Parathyroid adenoma (tissue), 2 donors: ENCODE measurements around the gene CDH20.

ENCODE experiments used
- H2AFZ ChIP-seq: fragments of 300-600 bp; sonication (generic); one replicate; pipeline ENCODE4 v1.7.0; 2017; ENCODE audit warnings: antibody characterized with exemption, mild to moderate bottlenecking
- H3K27ac ChIP-seq: fragments of 300-600 bp; sonication (generic); one replicate; pipeline ENCODE4 v1.7.0; 2017
- H3K27me3 ChIP-seq: fragments of 300-600 bp; sonication (generic); one replicate; pipeline ENCODE4 v1.7.0; 2017; ENCODE audit warnings: low read length; ENCODE audit not compliant: control insufficient read depth, insufficient read depth
- H3K36me3 ChIP-seq: fragments of 300-600 bp; sonication (generic); one replicate; pipeline ENCODE4 v1.7.0; 2017; ENCODE audit warnings: low read length; ENCODE audit not compliant: control insufficient read depth, insufficient read depth
- H3K4me1 ChIP-seq: fragments of 300-600 bp; sonication (generic); one replicate; pipeline ENCODE4 v1.7.0; 2017; ENCODE audit warnings: control low read depth
- H3K4me2 ChIP-seq: fragments of 300-600 bp; sonication (generic); one replicate; pipeline ENCODE4 v1.7.0; 2017; ENCODE audit warnings: low read length
- H3K4me3 ChIP-seq: fragments of 300-600 bp; sonication (generic); one replicate; pipeline ENCODE4 v1.7.0; 2017; ENCODE audit warnings: low read depth, low read length
- H3K79me2 ChIP-seq: fragments of 300-600 bp; sonication (generic); one replicate; pipeline ENCODE4 v1.7.0; 2017; ENCODE audit warnings: control low read depth
- H3K9ac ChIP-seq: fragments of 300-600 bp; sonication (generic); one replicate; pipeline ENCODE4 v1.7.0; 2017; ENCODE audit warnings: mild to moderate bottlenecking
- H3K9me3 ChIP-seq: fragments of 300-600 bp; sonication (generic); one replicate; pipeline ENCODE4 v1.7.0; 2017; ENCODE audit warnings: low read length; ENCODE audit not compliant: control insufficient read depth
- TF ChIP-seq, protein P1 (sequence below): fragments of 300-600 bp; sonication (generic); IDR thresholded peaks from one replicate; pipeline ENCODE4 v1.7.0; 2017; ENCODE audit warnings: antibody characterized with exemption, mild to moderate bottlenecking
- donor health status: primary hyperparathyroidism.

The CDH20 gene

GRCh38 chr18:61474918-61475317 lies 141.7 kb downstream of the CDH20 start:
- no peak overlapping the region for H3K9ac ChIP-seq
- no peak overlapping the region for H3K4me3 ChIP-seq
- H3K36me3 ChIP-seq = no peaks in the 10 kb centered on the region
- no peak overlapping the region for H3K27ac ChIP-seq
- no peaks in the 10 kb centered on the region for H3K4me1 ChIP-seq
- no peak overlapping the region for H3K4me2 ChIP-seq
- TF ChIP-seq, protein P1, sequence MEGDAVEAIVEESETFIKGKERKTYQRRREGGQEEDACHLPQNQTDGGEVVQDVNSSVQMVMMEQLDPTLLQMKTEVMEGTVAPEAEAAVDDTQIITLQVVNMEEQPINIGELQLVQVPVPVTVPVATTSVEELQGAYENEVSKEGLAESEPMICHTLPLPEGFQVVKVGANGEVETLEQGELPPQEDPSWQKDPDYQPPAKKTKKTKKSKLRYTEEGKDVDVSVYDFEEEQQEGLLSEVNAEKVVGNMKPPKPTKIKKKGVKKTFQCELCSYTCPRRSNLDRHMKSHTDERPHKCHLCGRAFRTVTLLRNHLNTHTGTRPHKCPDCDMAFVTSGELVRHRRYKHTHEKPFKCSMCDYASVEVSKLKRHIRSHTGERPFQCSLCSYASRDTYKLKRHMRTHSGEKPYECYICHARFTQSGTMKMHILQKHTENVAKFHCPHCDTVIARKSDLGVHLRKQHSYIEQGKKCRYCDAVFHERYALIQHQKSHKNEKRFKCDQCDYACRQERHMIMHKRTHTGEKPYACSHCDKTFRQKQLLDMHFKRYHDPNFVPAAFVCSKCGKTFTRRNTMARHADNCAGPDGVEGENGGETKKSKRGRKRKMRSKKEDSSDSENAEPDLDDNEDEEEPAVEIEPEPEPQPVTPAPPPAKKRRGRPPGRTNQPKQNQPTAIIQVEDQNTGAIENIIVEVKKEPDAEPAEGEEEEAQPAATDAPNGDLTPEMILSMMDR = no peak
- H3K9me3 ChIP-seq = no peaks in the 10 kb centered on the region
- no peaks in the 10 kb centered on the region for H3K27me3 ChIP-seq
- no peak overlapping the region for H2AFZ ChIP-seq
- H3K79me2 ChIP-seq = no peaks in the 10 kb centered on the region

GRCh38 chr18:61475931-61476330 lies 142.7 kb downstream of the CDH20 start:
- Histone ChIP-seq H3K4me2 (no peak overlapping the region), H3K4me1 (no peaks in the 10 kb centered on the region), H3K27ac (no peak overlapping the region), H3K9me3 (no peaks in the 10 kb centered on the region), H3K36me3 (no peaks in the 10 kb centered on the region), H2AFZ (no peak overlapping the region), H3K9ac (no peak overlapping the region), H3K79me2 (no peaks in the 10 kb centered on the region), H3K27me3 (no peaks in the 10 kb centered on the region), H3K4me3 (no peak overlapping the region)
- TF ChIP-seq, protein P1 = no peak

DNA sequence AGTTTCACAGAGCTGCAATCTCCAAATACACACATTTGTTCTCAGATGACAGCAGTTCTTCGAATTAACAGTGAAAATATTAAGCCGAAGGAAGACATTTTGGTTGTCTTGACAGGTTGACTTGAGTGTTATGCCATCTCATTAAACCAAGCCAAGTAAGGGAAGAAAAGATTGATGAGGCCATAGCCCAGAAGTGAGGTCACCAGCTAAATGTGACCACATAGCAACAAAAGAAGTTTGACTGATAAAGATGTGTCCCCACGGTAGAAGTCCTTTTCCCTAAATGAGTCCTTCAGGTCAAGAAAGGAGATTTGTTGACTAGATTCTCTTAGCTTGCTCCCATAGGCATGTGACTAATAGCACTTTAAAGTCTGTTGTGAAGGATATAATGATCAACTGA lies 156.1 kb downstream of the CDH20 start:
- TF ChIP-seq, protein P1 = no peak
- Histone ChIP-seq H3K27me3 (no peaks in the 10 kb centered on the region), H3K9me3 (no peaks in the 10 kb centered on the region), H3K79me2 (no peaks in the 10 kb centered on the region), H3K36me3 (no peaks in the 10 kb centered on the region), H3K4me2 (no peak overlapping the region), H3K4me1 (no peaks in the 10 kb centered on the region), H3K4me3 (no peak overlapping the region), H3K27ac (no peak overlapping the region), H3K9ac (no peak overlapping the region), H2AFZ (no peak overlapping the region)

- Histone ChIP-seq H3K4me2 (no peak overlapping the region), H3K4me1 (no peaks in the 10 kb centered on the region), H3K27me3 (no peaks in the 10 kb centered on the region), H3K9ac (no peak overlapping the region), H3K9me3 (no peaks in the 10 kb centered on the region), H3K4me3 (no peak overlapping the region), H3K36me3 (no peaks in the 10 kb centered on the region), H3K27ac (no peak overlapping the region), H3K79me2 (no peaks in the 10 kb centered on the region), H2AFZ (no peak overlapping the region)
- TF ChIP-seq, protein P1 = no peak
These were observed 163.1 kb downstream of the CDH20 start for GRCh38 chr18:61496374-61496773.

DNA sequence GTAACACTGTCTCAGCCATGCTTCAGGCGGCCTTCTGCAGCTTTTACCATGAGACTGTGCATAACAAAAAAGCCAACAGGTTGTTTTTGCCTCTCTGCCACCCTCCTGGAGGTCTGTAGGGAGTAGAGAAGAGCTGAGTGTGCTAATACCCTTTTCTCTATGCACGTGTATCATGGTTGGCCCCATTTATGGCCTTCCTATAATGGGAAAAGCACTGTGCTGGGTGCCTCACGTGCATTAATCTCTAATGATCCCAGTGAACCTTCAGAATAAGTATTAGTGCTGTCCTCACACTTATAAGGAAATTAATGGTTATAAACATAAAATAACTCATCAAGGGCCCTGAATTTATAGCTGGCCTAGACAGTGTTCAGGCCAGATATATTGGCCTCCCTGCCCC lies 164.2 kb downstream of the CDH20 start:
- H2AFZ ChIP-seq = no peak overlapping the region
- no peak overlapping the region for H3K27ac ChIP-seq
- TF ChIP-seq, protein P1 = no peak
- no peak overlapping the region for H3K9ac ChIP-seq
- no peaks in the 10 kb centered on the region for H3K9me3 ChIP-seq
- H3K4me1 ChIP-seq = no peaks in the 10 kb centered on the region
- H3K36me3 ChIP-seq = no peaks in the 10 kb centered on the region
- H3K4me3 ChIP-seq = no peak overlapping the region
- no peak overlapping the region for H3K4me2 ChIP-seq
- no peaks in the 10 kb centered on the region for H3K27me3 ChIP-seq
- no peaks in the 10 kb centered on the region for H3K79me2 ChIP-seq
